ENCODE results near the gene SORBS1.

The SORBS1 gene

GRCh38 chr10:95459446-95460045, 101.6 kb downstream of the SORBS1 start:
- no peak for DNase-seq

DNA sequence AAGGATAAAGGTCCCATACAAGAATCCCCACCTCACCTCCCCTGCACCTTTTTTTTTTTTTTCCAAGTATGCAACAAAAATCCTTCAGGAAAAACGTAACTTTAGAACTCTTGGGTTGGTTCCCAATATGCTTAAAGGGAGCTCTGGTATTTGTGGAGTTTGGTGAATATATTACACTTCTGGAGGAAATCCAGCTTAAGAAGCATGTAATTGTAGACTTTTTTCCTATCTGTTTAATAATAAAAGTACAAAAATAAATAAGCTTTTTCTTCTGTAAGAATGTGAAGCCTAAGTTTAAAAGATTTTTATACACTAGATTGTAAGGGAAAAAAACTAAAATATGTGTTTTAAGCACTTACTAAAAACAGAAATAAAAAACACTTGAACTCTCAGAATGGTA, 102.3 kb downstream of the SORBS1 start:
- no peak for DNase-seq

DNA sequence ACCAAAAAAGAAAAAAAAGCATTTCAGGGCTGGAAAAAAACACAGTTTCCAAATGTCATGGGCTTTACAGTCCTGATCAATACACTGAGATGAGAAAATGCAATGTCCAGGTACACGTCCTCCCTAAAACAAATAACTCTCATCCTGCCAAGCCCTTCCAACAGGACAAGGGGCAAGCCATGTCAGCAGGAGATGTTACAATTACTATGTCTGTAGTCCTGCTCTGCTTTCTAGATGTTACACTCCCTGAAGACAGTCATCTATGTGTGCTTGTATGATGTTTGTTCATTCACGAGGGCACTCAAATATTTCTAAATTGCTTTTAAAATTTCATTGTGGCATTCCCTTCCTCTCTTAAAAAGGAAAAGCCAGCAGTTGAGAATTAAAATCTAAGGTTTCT, 103.2 kb downstream of the SORBS1 start:
- no peak for DNase-seq

DNA sequence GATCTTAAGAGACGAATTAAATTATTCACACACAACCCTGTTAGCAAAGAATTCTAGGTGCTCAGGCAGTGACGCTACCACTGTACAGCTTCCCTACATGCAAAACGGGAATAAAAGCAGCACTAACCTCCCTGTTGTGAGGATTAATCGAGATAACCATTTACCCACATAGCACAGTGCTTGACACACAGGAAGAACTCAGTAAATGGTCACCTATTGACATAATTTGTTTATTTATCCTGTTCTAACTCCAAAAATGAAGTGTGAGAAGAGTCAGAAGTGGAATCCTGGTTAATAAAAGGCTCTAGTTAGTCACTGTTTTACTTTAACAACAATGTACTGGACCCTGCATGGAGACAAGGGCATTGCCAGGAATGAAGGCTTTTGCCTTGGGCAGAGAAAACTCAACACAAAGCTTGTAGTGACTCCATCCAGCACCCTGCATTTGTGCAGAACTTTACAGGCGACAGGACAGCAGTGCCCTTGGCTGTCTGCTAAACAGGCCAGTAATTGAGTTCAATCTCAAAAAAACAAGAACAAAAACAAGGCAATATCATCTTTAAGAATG, 103.8 kb downstream of the SORBS1 start:
- DNase-seq, result no peak

- no peak for DNase-seq
Observed at GRCh38 chr10:95456516-95456915, 104.7 kb downstream of the SORBS1 start.

- no peak for DNase-seq
Observed at GRCh38 chr10:95454940-95455339, 106.2 kb downstream of the SORBS1 start.

DNA sequence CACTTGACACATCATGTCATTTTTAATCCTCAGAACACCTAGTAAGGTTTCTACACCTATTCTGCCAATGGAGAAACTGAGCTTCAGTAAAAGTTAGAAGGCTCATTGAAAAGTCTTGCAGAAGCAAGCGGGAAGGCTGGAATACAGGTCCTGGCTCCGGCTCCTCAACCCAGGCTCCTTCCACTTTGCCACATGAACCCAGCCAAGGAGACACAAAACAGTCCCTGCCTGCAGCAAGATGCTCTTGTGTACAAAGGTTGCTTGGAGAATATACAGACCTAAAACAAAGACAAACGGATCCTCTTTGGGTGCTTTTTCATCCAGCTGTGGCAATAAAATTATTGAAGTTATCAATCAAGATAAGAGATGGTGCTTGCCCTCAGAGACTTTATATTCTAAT, 106.8 kb downstream of the SORBS1 start:
- no peak for DNase-seq

- DNase-seq, result no peak
Observed at GRCh38 chr10:95451568-95452524, 109.3 kb downstream of the SORBS1 start.

- no peak for DNase-seq
Observed at GRCh38 chr10:95451150-95451549, 110.0 kb downstream of the SORBS1 start.

GRCh38 chr10:95450188-95450587, 111.0 kb downstream of the SORBS1 start:
- DNase-seq, result no peak

DNA sequence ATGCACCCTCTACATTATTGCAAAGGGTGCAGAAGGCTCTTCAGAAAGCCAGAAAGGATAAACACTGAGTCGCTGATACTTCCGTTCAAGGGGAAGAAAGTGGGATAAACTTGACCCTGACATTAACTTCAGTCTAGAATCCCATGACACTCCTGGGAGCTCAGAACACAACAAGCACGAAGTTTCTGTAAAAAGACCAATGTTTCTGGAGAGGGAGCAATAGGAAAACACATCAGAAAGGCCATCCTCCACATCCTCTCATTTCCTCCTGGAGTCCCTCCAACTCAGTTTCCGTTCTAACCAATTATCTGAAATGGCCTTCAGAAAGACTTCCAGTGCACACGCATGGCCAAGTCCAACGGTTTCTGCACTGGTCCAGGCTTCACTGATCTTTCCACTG, 113.5 kb downstream of the SORBS1 start:
- DNase-seq, result no peak

DNA sequence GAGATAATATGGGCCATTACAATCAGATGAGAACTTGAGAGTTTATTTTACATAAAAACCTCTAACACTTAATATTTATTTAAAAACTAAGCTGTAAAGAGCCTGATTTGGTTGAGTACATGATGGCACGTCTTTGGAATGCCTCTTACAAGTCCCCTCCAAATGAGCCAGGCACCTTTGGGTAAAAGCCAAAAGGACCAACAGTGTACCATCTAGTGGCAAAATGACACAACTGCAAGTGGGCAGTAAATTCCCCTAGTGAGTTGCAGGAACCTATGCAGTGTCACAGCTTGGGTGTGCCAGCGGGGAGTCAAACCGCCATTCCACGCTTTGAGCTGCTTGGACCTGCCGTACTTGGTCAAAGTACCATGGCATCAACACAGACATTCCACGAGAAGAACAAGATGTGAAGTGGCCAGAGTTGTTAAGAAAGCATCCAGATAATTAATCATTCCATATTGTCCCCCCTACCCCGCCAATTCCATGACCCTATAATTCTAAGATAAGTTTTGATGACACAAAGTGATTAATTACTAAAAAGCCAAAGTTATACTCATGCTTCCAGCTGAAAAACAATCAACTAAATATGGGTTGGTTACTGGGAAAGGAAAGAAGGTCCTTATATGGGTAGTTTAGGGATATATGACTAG, 115.2 kb downstream of the SORBS1 start:
- peak; percentile 82 for DNase-seq

GRCh38 chr10:95445223-95445836, 115.8 kb downstream of the SORBS1 start:
- DNase-seq, result peak; percentile 83

- DNase-seq, result no peak
Observed at GRCh38 chr10:95444792-95445191, 116.4 kb downstream of the SORBS1 start.

DNA sequence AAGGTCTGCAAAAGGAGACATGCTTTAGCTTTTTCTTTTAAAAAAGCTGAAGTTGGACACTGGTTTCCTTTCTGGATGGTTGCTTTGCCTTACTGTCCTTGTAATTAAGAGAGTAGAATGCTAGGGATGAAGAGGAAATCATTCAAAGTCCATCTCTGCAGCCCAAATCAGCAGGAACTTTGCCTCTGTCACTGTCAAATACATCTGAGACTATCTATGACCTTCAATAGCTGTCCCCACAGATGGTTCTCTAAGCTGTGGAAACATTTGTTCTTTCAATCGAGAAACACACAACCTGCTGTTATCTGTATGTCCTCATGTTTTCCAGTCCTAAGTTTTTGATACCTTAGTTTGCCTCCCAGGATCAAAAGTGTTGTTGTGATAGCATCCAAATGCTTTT, 117.5 kb downstream of the SORBS1 start:
- no peak for DNase-seq

DNA sequence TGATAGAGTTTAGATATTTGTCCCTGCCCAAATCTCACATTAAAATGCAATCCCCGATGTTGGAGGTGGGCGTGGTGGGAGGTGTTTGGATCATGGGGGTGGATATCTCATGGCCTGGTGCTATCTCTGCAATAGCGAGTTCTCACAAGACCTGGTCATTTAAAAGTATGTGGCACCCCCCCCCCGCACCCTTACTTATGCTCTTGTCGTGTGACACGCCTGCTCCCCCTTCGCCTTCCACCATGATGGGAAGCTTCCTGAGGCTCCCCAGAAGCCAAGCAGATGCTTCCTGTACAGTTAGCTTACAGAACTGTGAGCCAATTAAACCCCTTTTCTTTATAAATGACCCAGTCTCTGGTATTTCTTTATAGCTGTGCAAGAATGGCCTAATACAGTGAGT, 118.8 kb downstream of the SORBS1 start:
- DNase-seq, result no peak

DNA sequence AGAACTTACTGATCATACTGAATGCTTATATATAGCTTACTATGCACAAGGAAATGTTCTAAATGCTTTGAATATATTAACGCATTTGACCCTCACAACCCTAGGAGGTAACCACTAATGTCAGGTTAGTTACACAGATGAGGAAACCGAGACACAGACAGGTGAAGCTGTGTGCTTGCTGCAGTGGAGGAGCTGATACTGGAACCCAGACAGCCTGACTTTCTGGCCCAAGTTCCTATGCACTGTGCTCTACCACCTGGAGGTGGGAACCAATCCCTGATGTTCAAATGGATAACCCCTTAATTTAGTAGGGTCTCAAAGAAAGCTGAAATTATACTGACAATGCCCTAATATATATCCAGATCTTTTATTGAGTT, 119.6 kb downstream of the SORBS1 start:
- DNase-seq, result no peak

DNA sequence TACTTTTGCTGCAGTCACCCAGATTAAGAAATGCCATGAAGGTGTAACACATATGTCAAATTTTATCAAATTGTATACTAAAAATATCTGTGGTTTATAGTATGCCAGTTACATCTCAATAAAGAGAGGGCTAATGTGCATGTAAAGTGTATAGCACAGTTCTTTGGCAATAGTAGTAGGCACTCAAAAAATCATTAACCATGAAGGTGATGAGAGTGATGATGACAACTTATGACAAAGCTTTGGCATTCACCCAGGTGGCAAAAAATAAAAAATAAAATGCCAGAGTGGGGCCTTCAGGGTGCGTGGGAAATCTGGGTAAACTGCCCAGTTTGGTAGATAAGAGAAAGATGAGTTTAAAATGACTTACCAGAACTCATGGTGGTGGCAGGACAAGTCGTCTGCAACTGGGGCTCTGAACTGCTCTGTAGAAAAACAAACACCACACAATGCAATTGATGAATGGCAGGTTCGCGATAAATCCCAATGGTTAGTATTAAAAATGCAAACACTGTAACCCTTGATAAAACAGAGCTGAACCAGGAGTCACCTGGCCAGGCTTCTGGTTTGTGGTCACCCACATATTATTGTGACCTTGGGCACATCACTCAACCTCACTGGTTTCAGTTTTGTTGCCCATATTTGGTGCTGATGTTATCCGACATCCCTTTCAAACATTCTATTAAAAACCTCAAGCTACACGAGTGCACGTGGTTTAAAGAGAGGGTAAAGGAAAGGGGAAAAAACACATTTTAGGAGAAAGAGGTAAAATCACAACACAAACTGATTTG, 120.2 kb downstream of the SORBS1 start:
- no peak for DNase-seq

- DNase-seq, result no peak
Observed at GRCh38 chr10:95440038-95440725, 121.0 kb downstream of the SORBS1 start.

GRCh38 chr10:95438781-95439180, 122.4 kb downstream of the SORBS1 start:
- DNase-seq, result no peak

GRCh38 chr10:95437669-95438068, 123.5 kb downstream of the SORBS1 start:
- DNase-seq, result no peak

All from fibroblast of skin of back (primary cell).